GM19468 (cell line): Measurements from ENCODE around the gene KCNH1.
A peak's percentile ranks its signal among the peaks of the same experiment; 100 is the strongest.

Source experiments
- ATAC-seq: cut with Tn5 transposase; IDR thresholded peaks from one replicate; pipeline ENCODE4 v1.9.1; 2021; ENCODE audit warnings: mild to moderate bottlenecking, moderate library complexity, moderate number of reproducible peaks; ENCODE audit not compliant: unreplicated experiment; ENCODE audit errors: extremely low read depth

KCNH1 gene

DNA sequence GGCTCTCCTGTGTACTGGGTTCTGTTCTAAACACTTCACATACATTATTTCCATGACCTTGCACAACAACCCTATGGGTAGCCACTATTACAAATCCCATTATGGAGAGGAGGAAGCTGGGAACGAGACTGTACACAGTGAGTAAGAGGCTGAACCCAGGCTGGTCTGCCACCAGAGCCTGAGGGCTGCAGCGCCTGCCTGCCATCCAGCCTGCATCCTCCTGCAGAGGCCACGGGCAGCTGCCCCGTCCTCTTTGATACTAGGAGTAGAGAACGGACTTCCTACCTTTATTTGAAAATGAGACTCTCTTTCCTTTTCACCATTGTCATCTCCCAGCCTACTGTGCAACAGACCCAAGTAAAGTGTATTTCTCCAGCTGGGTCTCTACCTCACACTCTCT lies 435.3 kb downstream of the KCNH1 start:
- ATAC-seq = no peak

DNA sequence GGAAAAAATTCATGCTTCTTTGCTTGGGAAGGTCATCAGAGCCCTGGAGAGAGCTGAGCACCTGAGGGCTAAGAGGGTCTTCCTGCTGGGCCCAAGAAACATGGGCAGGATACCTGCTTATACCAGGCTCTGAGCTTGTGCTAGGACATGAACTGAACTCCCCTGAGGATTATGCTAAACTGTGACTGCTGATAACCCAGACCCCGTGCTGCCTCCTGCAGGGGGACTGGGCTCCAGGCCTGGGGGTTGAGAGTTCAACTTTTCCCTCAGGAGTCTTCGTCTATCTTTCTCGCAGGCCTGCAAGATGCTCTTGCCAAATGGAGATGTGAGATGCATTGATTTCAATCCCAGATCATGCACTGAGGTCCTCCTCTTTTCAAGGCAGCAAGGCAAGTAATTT lies 436.8 kb downstream of the KCNH1 start:
- ATAC-seq = no peak

- ATAC-seq = peak; percentile 96
Observed at GRCh38 chr1:210696709-210697108, 437.2 kb downstream of the KCNH1 start.

DNA sequence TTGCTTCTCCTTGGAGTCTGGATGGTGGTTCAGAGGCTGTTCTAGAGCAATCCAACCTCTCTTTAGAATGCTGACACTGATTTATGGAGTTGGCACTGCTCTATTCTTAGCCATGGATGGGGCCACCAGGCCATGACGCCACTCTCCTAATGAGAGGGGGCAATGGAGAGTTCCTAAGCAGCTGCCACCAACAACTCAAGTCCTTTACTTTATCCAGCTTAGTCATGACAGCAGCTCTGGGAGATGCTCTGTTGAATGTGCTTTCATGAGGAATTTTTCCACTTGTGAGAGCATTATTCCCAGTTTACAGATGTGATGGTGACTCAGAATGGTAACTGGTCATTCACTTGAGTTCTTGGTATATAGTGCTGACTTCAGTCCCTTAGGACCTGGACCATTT lies 438.9 kb downstream of the KCNH1 start:
- no peak for ATAC-seq

DNA sequence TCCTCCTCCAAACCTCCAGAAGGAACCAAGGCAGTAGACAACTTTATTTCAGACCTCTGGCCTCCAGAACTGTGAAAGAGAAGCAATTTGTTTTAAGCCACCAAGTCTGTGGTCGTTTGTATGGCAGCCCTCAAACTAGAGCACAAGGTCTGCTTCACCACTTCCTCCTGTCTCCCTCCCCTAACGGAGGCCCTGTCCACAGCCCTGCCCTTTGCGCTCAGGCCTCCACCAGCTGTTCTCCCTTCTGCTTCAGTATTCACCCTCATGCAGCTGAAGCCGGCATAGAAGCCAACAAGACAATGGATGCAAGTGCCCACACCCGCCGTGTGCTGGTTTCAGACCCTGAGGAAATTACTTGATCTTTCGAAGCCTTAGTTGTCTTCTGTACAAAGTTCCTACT lies 441.2 kb downstream of the KCNH1 start:
- no peak for ATAC-seq

GRCh38 chr1:210691039-210691610 lies 442.8 kb downstream of the KCNH1 start:
- no peak for ATAC-seq

DNA sequence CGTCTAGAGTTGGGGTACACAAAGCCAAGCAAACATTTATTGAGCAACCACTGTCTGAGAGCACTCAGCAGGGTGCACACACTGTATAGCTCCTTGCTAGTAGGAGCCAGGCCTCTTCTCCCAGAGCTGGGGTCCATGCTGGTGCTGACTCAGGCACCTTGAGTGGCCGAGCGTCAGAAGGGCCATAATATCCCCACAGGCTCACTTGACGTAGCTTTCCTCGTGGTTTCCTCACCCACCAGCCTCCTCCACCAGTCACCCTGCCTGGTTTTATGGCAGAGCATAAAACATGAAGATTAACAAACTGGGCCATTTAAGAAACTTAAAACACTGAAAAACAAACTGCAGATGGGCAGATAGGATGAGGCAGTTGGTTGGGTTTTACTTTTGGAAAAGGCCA lies 443.7 kb downstream of the KCNH1 start:
- ATAC-seq = no peak

GRCh38 chr1:210689826-210690225 lies 444.1 kb downstream of the KCNH1 start:
- ATAC-seq = no peak

GRCh38 chr1:210688512-210689234 lies 445.3 kb downstream of the KCNH1 start:
- ATAC-seq = no peak

DNA sequence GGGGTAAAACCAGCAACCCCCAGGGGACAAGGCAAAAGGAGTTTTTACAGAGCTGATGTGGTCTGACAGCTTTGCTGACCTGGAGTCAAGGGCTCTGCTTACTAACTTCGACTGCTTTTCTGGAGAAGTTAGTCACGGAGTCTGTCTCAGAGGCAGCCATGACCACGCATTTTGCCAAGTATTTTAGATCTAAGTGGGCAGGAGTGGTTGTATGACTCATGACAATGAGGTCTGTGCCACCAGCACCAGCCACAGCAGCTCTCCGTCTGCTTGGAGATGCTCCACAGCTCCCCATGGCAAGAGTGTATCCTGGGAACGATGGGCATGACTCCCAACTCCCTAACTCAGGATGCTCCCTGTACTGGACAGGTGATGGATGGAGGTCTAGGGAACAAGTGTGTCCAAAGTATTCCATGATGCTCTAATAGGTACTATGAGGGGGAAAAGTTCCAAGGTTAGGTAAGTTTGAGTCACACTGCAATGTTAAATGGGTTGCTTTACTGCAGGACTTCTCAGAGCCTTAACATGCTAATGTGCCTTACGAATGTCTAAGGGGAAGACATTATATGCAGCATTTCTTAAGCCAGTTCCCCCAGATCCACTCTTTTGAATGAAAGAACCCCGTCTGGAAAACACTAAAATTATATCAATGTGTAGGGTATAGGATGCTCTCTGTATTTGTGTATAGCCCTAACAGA lies 446.2 kb downstream of the KCNH1 start:
- no peak for ATAC-seq

DNA sequence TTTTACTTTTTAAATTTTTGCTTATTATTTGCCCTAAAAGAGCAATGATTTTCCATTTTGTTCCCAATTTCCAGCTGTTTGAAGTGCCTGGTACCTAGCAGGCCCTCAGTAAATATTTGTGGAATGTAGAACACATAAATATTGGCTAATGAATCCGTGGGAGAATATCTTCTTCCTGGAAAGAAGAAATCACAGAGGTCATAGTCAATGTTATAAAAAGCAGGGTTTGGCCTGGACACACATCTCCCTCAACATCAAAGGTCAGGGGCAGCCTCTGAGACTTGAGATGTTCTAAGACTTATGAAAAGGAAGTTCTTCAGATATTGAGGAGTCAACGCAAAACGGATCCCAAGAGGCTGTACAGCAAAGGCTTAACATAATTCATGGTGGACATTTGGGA lies 447.1 kb downstream of the KCNH1 start:
- ATAC-seq = no peak

DNA sequence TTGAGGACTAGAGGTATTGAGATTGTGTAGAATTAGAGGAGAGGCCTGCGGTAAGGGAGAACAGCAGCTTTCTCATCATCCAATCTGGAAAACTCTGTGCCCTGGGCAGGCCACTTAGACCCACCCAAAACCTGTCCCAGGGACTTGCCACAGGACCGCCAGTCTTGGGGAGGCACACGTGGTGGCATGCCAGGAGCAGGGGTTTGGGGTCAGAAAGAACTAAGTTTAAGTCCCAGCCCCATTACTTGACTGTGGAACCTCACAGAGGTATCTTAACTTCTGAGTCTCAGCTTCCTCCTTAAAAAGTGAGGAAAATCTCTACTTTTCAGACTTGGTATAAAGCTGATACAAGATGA lies 448.7 kb downstream of the KCNH1 start:
- ATAC-seq = no peak

- ATAC-seq = peak; percentile 32
Observed at GRCh38 chr1:210684466-210685294, 449.3 kb downstream of the KCNH1 start.

- ATAC-seq = no peak
Observed at GRCh38 chr1:210683403-210684047, 450.4 kb downstream of the KCNH1 start.

DNA sequence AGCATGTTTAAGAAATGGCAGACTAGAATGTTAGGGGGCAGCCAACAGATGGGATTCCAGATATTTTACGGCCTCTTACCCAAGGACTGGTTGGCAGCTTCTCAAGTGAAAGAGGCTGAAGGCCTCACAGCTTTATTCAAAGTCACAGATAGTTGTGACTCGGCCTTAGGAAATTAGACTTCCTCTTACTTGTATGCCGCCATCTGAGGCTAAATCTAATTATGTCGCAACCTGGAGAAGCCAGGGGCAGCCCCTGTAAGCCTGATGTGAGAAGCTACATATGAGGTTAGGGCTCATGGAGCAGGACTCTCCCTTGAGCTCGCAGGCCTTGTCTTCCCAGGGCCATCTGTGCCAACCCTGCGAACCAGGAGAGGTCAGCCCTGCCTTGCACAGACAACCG lies 452.8 kb downstream of the KCNH1 start:
- no peak for ATAC-seq

DNA sequence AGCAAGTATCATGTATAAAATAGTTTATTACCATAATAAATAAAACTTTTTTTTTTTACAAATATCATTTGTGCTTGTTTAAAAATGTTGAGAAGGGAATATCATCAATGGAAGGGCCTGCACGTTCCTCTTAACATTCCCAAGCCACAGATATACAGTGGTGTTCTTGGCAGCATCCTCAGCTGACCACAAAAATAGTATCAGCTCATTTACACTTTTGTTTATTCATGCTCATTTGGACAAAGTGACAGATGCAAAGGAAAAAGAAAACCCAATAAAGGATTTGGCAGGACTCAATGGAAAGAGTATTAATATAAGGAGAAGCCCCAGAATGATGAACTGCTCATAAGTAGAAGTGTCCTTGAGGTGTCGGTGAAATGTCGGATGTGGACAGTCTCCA lies 455.6 kb downstream of the KCNH1 start:
- no peak for ATAC-seq

DNA sequence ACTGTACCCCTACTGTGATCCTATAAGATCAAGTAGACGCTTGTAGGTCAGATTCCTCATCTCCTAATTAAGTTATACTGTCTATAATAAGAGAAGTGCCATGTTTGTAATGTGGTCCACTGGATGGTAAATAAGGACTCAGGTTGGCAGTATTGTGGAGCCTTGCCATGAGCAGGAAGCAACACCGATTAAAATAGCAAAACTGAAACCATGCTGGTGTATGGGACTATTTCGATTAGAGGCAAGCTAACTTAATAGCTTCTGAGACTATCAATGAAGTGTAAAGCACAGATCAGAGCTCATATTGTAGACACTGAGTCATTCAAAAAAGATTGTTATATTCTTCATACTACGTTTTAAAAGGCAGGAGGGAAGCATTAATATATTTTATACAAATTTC lies 456.4 kb downstream of the KCNH1 start:
- ATAC-seq = peak; percentile 48

DNA sequence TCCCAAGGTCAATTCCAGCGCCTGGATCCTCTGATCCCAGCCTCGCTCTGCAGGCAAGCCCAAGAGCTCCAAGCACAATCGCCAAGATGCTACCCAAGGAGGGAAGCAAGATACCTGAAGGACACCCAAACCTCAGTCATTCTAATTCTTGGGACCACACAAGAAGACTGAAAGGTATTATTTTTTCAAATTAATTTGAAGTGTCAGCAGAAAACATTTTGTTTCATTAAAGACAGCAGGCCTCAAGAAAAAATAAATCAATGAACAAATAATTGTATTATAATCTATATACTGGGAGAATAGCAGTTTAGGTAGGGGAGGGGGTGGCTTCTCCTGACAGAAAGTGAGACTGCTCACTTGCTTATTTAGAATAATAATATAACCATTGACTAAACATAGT lies 457.4 kb downstream of the KCNH1 start:
- no peak for ATAC-seq

GRCh38 chr1:210674151-210674550 lies 459.8 kb downstream of the KCNH1 start:
- no peak for ATAC-seq

- ATAC-seq = no peak
Observed at GRCh38 chr1:210669951-210670350, 464.0 kb downstream of the KCNH1 start.
